RWPE2 (cell line): ENCODE measurements around the gene CHP2.
"Not testable (repeated sequence)": the region's sequence is repeated elsewhere in the genome, so short reads cannot be mapped to it uniquely, and the experiment has no call there.

Experiments used
- ATAC-seq: fragments of 200-7000 bp; cut with Tn5 transposase; 3 replicates; pipeline ENCODE4 v1.9.1; 2021; ENCODE audit warnings: low read depth
- DNase-seq: peaks from one replicate; pipeline ENCODE4 v3.0.0-alpha.2; 2020; ENCODE audit warnings: low spot score
- H3K27ac ChIP-seq: fragments of 450-650 bp; 2 replicates; pipeline ENCODE4 v1.5.1; 2017; ENCODE audit warnings: mild to moderate bottlenecking; ENCODE audit not compliant: poor library complexity, severe bottlenecking
- H3K27me3 ChIP-seq: fragments of 250-450 bp; sonication (Bioruptor Pico); 2 replicates; pipeline ENCODE4 v1.5.1; 2021; ENCODE audit warnings: mild to moderate bottlenecking, moderate library complexity; ENCODE audit not compliant: insufficient read depth, poor library complexity, severe bottlenecking
- H3K36me3 ChIP-seq: fragments of 250-450 bp; sonication (Bioruptor Pico); 2 replicates; pipeline ENCODE4 v1.5.1; 2020; ENCODE audit warnings: low read depth, mild to moderate bottlenecking, moderate library complexity
- H3K4me1 ChIP-seq: fragments of 250-450 bp; sonication (Bioruptor Pico); 2 replicates; pipeline ENCODE4 v1.5.1; 2021; ENCODE audit warnings: mild to moderate bottlenecking, moderate library complexity; ENCODE audit not compliant: insufficient read depth, poor library complexity, severe bottlenecking
- H3K4me3 ChIP-seq: fragments of 250-450 bp; sonication (Bioruptor Pico); 2 replicates; pipeline ENCODE4 v1.5.1; 2021; ENCODE audit warnings: mild to moderate bottlenecking, moderate library complexity; ENCODE audit not compliant: severe bottlenecking
- H3K9me3 ChIP-seq: fragments of 250-450 bp; sonication (Bioruptor Pico); 2 replicates; pipeline ENCODE4 v1.5.1; 2021; ENCODE audit warnings: mild to moderate bottlenecking, moderate library complexity; ENCODE audit not compliant: severe bottlenecking
- CTCF ChIP-seq: fragments of 450-650 bp; IDR thresholded peaks from one replicate; pipeline ENCODE4 v1.5.1; 2017; ENCODE audit warnings: mild to moderate bottlenecking, moderate library complexity; ENCODE audit not compliant: poor library complexity, severe bottlenecking

CHP2 gene

GRCh38 chr16:23745263-23745662, 9.6 kb upstream of the CHP2 start:
- no peaks in the 10 kb centered on the region for H3K27me3 ChIP-seq
- no peak overlapping the region for H3K4me3 ChIP-seq
- TF ChIP-seq CTCF = no peak
- no peaks in the 10 kb centered on the region for H3K36me3 ChIP-seq
- no peaks in the 10 kb centered on the region for H3K9me3 ChIP-seq
- no peak overlapping the region for H3K27ac ChIP-seq
- no peak for DNase-seq
- ATAC-seq = no peak
- no peaks in the 10 kb centered on the region for H3K4me1 ChIP-seq

DNA sequence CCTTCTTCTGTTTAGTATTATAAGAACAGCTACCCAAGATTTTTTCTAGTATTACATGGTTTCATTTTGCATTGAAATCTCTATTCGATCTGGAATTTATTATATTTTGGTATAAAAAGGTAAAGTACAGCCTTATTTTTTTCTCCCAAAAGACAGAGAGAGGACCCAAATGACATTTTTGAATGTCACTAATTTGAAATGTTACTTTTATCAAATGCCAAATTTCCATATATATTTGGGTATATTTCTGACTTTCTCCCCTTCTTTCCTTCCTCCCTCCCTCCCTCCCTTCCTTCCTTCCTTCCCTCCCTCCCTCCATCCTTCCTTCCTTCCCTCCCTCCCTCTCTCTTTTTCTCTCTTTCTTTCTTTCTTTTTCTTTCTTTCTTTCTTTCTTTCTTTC, 6.2 kb upstream of the CHP2 start:
- H3K36me3 ChIP-seq = no peaks in the 10 kb centered on the region
- no peaks in the 10 kb centered on the region for H3K4me1 ChIP-seq
- no peak for DNase-seq
- H3K4me3 ChIP-seq = no peak overlapping the region
- no peak overlapping the region for H3K27ac ChIP-seq
- no peaks in the 10 kb centered on the region for H3K9me3 ChIP-seq
- no peak for TF ChIP-seq CTCF
- no peak for ATAC-seq
- no peaks in the 10 kb centered on the region for H3K27me3 ChIP-seq

DNA sequence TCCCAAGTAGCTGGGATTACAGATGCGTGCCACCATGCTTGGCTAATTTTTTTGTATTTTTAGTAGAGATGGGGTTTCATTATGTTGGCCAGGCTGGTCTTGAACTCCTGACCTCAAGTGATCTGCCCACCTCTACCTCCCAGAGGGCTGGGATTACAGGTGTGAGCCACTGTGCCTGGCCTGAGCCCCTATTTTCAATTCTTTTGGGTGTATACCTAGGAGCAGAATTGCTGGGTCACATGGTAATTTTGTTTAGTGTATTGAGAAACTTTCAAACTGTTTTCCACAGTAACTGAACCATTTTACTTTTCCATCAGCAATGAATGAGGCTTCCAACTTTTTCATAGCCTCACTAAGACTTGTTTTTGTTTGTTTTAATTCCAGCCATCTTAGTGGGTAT, 3.8 kb upstream of the CHP2 start:
- not testable (repeated sequence) for DNase-seq, ATAC-seq
- H3K27me3 ChIP-seq = peaks cover 16% of the 10 kb centered on the region

DNA sequence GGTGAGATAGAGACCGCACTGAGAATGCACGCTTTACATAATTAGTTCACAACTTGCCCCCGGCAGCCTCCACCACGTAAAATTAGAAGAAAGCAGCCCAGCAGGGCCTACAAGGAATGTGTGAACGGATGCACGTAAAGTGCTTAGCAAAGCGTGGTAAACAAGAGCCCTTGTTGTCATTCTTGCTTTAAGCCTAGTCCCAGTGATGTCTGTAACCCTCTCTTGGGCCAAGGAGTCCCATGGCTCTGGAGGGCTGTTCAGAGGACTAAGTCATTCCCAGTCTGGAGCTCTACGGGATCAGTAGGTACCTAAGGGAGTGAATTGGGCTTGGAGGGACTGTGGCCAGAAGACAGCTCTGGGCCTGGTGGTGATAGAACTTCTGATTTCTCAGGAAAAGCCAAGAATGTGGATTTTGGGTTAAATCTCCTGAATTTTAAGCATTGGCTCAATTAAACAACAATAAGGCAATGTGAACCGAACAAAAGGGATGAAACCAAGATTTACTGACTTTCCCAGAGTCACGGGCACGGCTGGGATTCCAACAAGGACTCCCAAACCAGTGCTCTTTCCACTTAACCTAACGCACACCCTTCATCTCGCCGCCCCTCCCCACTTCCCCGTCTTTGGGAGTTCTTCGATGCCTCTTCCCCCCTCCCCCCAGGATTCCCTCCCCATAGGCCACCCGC, 775 bp upstream of the CHP2 start:
- Histone ChIP-seq H3K4me3 (no peak overlapping the region), H3K36me3 (no peaks in the 10 kb centered on the region), H3K27ac (no peak overlapping the region), H3K9me3 (no peaks in the 10 kb centered on the region), H3K27me3 (peaks cover 16% of the 10 kb centered on the region), H3K4me1 (no peaks in the 10 kb centered on the region)
- no peak for DNase-seq
- no peak for ATAC-seq
- TF ChIP-seq CTCF = no peak

More for the DNA sequence above, 3.8 kb upstream of the CHP2 start:
- not testable (repeated sequence) for H3K4me3 ChIP-seq, H3K36me3 ChIP-seq, H3K4me1 ChIP-seq, H3K27ac ChIP-seq, H3K9me3 ChIP-seq

GRCh38 chr16:23755484-23755809, 621 bp downstream of the CHP2 start:
- Histone ChIP-seq H3K4me3 (no peak overlapping the region), H3K36me3 (no peaks in the 10 kb centered on the region), H3K27me3 (peaks cover 16% of the 10 kb centered on the region), H3K27ac (no peak overlapping the region), H3K9me3 (no peaks in the 10 kb centered on the region), H3K4me1 (no peaks in the 10 kb centered on the region)
- ATAC-seq = no peak
- no peak for TF ChIP-seq CTCF
- no peak for DNase-seq
